DND-41 (cell line): Measurements from ENCODE around the gene IFT43.

Source experiments
- CTCF ChIP-seq: IDR thresholded peaks from 2 replicates; pipeline ENCODE4 v1.5.1; 2012; ENCODE audit warnings: borderline replicate concordance, low read length, moderate library complexity, mild to moderate bottlenecking; ENCODE audit not compliant: poor library complexity, severe bottlenecking; ENCODE audit errors: extremely low read depth
- EZH2 ChIP-seq: IDR thresholded peaks from 3 replicates; pipeline ENCODE4 v1.6.1; 2012; ENCODE audit warnings: borderline replicate concordance, low read depth, mild to moderate bottlenecking, moderate library complexity, low read length, inconsistent platforms; ENCODE audit not compliant: severe bottlenecking

- peak; percentile 85 for TF ChIP-seq CTCF
- TF ChIP-seq EZH2 = no peak
Measured at GRCh38 chr14:76050797-76051392, 65.3 kb downstream of the IFT43 start.
